DOHH2 (cell line): ENCODE results near the gene PGBD5.

Experiments
- H3F3A ChIP-seq: fragments of 200-600 bp; sonication (generic), shearing (Covaris generic); 2 replicates; pipeline ENCODE4 v1.6.0; 2016; ENCODE audit warnings: antibody characterized with exemption, mild to moderate bottlenecking; ENCODE audit not compliant: control insufficient read depth, insufficient read depth
- H3K27ac ChIP-seq: fragments of 200-600 bp; sonication (generic); 2 replicates; pipeline ENCODE4 v1.5.1; 2014; ENCODE audit warnings: low read depth, mild to moderate bottlenecking, low read length, moderate library complexity
- H3K27me3 ChIP-seq: fragments of 200-600 bp; sonication (generic); 2 replicates; pipeline ENCODE4 v1.6.1; 2014; ENCODE audit warnings: mild to moderate bottlenecking, low read length, mixed read lengths; ENCODE audit not compliant: control insufficient read depth
- H3K36me3 ChIP-seq: fragments of 200-600 bp; sonication (generic); 2 replicates; pipeline ENCODE4 v1.6.1; 2014; ENCODE audit warnings: mild to moderate bottlenecking, low read length, moderate library complexity, mixed read lengths; ENCODE audit not compliant: control insufficient read depth
- H3K4me1 ChIP-seq: fragments of 200-600 bp; sonication (generic); 2 replicates; pipeline ENCODE4 v1.6.1; 2014; ENCODE audit warnings: mild to moderate bottlenecking, low read length, mixed read lengths; ENCODE audit not compliant: control insufficient read depth
- H3K4me2 ChIP-seq: fragments of 200-600 bp; sonication (generic); 2 replicates; pipeline ENCODE4 v1.6.0; 2014; ENCODE audit warnings: mild to moderate bottlenecking, low read length, moderate library complexity
- H3K4me3 ChIP-seq: fragments of 200-600 bp; sonication (generic); 2 replicates; pipeline ENCODE4 v1.5.1; 2014; ENCODE audit warnings: mild to moderate bottlenecking, low read length, mixed read lengths
- H3K79me2 ChIP-seq: fragments of 200-600 bp; sonication (generic); 2 replicates; pipeline ENCODE4 v1.6.1; 2014; ENCODE audit warnings: mild to moderate bottlenecking, low read length, mixed read lengths; ENCODE audit not compliant: control insufficient read depth
- H3K9me2 ChIP-seq: fragments of 200-600 bp; sonication (generic); replicated peaks from 2 replicates; pipeline ENCODE4 v1.6.1; 2014; ENCODE audit warnings: mild to moderate bottlenecking, low read length, mixed read lengths; ENCODE audit not compliant: control insufficient read depth
- H3K9me3 ChIP-seq: fragments of 200-600 bp; sonication (generic); 2 replicates; pipeline ENCODE4 v1.6.1; 2014; ENCODE audit warnings: antibody characterized with exemption, low read length, mixed read lengths; ENCODE audit not compliant: control insufficient read depth, insufficient read depth
- H4K20me1 ChIP-seq: fragments of 200-600 bp; sonication (generic); 2 replicates; pipeline ENCODE4 v1.6.0; 2014; ENCODE audit warnings: low read depth, mild to moderate bottlenecking, antibody characterized with exemption, low read length, moderate library complexity; ENCODE audit not compliant: control insufficient read depth, insufficient read depth
- EZH2phosphoT487 ChIP-seq: fragments of 200-600 bp; sonication (generic); IDR thresholded peaks from 2 replicates; pipeline ENCODE4 v1.6.1; 2017; ENCODE audit warnings: borderline replicate concordance, mild to moderate bottlenecking, antibody characterized with exemption, low read length, moderate library complexity, mixed read lengths
- TF ChIP-seq, protein P1 (sequence below): fragments of 200-600 bp; sonication (generic); IDR thresholded peaks from one replicate; pipeline ENCODE4 v1.5.1; 2014; ENCODE audit warnings: antibody characterized with exemption, mild to moderate bottlenecking, low read depth, low read length; ENCODE audit not compliant: poor library complexity, severe bottlenecking

PGBD5 gene

DNA sequence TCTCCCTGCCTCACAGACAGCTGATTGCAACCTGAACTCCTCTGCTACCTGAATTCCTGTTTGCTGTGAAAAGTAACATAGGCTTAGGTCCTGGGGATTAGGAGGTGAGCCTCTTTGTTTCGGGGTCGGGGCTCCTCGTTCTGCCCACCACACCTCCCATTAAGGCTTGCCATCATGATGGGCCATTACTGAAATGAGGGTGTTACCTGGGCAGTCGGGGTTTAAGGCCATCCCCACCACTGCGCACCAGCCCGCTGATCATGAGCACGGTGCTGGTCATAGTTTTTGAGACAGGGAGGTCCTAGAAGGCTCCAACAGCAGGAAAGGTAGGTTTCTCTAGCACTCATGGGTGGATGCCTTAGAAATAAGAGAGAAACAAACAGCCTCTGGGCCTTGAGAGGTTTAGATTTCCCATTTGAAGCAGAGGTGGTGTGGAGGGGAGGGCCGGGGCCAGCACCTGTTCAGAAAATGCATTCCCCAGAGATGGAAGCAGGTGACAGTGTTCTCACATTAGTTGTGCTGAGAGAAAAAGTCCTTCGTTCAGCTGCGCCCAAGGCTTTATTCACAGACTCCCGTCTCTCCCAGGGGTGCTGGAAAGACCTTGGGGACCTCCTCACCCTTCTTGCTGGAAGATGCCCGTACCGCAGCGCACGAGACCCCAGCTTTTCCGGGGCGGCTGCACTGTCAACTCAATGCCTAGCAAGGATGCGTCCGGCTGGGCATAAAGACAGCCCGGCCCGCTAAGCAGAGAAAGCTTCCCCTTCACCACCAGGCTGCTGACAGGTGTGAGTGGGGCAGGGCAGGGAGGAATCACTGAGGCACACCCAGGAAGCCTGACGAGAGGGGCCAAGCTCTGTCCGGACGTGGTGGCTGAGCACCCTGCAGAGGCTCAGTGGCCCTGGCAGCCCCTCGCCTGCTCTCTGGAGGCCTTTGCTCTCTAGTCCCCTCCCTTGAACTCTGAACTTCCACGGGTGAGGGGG is 125.5 kb downstream of the PGBD5 start:
- Histone ChIP-seq H3K9me3 (no peaks in the 10 kb centered on the region), H3K27me3 (no peaks in the 10 kb centered on the region), H4K20me1 (no peaks in the 10 kb centered on the region), H3K9me2 (no peaks in the 10 kb centered on the region), H3K27ac (peak overlapping the region; percentile 40), H3K4me1 (peaks cover 31% of the 10 kb centered on the region), H3K36me3 (no peaks in the 10 kb centered on the region), H3K4me3 (peak overlapping the region; percentile 18), H3F3A (0 out of 2 replicates have a peak, but pooled peaks cover 2% of the 10 kb centered on the region), H3K4me2 (peak overlapping the region; percentile 50), H3K79me2 (no peaks in the 10 kb centered on the region)
- no peak for TF ChIP-seq EZH2phosphoT487
- TF ChIP-seq, protein P1, sequence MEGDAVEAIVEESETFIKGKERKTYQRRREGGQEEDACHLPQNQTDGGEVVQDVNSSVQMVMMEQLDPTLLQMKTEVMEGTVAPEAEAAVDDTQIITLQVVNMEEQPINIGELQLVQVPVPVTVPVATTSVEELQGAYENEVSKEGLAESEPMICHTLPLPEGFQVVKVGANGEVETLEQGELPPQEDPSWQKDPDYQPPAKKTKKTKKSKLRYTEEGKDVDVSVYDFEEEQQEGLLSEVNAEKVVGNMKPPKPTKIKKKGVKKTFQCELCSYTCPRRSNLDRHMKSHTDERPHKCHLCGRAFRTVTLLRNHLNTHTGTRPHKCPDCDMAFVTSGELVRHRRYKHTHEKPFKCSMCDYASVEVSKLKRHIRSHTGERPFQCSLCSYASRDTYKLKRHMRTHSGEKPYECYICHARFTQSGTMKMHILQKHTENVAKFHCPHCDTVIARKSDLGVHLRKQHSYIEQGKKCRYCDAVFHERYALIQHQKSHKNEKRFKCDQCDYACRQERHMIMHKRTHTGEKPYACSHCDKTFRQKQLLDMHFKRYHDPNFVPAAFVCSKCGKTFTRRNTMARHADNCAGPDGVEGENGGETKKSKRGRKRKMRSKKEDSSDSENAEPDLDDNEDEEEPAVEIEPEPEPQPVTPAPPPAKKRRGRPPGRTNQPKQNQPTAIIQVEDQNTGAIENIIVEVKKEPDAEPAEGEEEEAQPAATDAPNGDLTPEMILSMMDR: no peak

DNA sequence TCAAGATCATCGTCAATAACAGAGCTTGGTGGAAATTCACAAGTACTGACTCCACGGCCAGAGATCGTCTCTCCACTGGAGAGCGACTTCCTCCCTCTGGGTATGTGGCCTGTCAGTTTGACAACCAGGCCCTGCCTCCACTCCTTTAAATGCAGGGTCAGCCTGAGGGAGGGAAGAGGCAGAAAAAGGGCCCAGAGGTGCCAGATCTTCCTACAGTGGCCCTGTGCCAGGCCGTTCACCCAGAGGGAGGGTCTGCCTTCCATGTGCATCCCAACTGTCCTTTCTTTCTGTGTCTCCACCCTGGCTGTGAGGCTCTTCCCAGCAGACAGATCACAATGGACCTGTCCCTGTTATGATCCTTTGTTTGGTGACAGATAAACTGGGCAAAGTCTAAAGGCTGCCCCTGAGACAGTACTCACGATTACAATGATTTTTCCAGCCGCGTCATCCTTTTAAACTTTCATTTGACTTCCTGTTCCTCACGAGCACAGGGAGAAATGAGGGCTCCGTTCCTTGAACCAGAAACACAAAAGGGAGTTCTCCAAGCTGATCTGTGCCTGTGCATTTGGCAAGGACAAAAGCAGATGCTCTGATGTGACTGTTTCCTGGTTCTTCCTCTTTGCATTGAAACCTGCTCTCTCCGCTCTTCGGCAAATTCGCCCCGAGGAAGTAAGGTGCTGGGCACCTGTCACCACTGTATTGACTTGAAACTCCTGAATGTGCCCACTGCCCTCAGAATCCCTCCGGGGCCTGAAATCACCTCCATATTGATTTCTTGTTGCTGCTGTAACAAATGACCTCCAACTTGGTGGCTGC is 126.7 kb downstream of the PGBD5 start:
- Histone ChIP-seq H3K9me2 (no peaks in the 10 kb centered on the region), H3K9me3 (no peaks in the 10 kb centered on the region), H3K4me2 (peak overlapping the region; percentile 50; the same call in 1 of the 2 replicates), H4K20me1 (no peaks in the 10 kb centered on the region), H3K36me3 (no peaks in the 10 kb centered on the region), H3K4me3 (no peak overlapping the region), H3K27me3 (no peaks in the 10 kb centered on the region), H3K27ac (peak overlapping the region; percentile 40), H3F3A (0 out of 2 replicates have a peak, but pooled peaks cover 2% of the 10 kb centered on the region), H3K79me2 (no peaks in the 10 kb centered on the region), H3K4me1 (peaks cover 31% of the 10 kb centered on the region)
- TF ChIP-seq, protein P1: no peak
- no peak for TF ChIP-seq EZH2phosphoT487

DNA sequence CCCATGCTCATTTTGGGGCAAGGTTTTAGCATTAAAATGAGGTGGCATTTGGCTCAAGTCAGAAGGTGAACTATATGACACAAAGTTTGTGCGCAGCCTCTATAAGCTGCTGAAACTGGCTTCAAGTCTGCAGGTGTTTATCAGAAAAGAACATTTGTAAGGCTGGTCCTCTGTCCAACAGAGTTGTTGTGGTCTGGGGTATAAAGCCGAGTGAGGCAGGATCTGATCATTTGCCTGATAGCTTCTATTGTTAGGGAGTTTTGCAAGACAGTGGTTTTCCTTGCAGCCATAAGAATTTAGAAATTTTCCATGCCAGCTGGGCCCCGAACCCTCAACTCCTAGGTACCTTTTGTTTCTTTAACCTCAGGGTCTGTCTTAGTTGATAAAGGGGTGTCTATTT is 130.8 kb downstream of the PGBD5 start:
- Histone ChIP-seq H3K79me2 (no peaks in the 10 kb centered on the region), H3K4me3 (no peak overlapping the region), H4K20me1 (no peaks in the 10 kb centered on the region), H3K4me2 (no peak overlapping the region), H3K9me2 (no peaks in the 10 kb centered on the region), H3F3A (0 out of 2 replicates have a peak, but pooled peaks cover 4% of the 10 kb centered on the region), H3K9me3 (no peaks in the 10 kb centered on the region), H3K27ac (no peak overlapping the region), H3K27me3 (no peaks in the 10 kb centered on the region), H3K36me3 (no peaks in the 10 kb centered on the region), H3K4me1 (peaks cover 47% of the 10 kb centered on the region)
- no peak for TF ChIP-seq EZH2phosphoT487
- TF ChIP-seq, protein P1: no peak
